Muscle of leg (tissue), 11 donors: ENCODE data around the gene AFAP1. TPM values are rescaled to one million over a fixed set of nuclear protein-coding genes. Genes with fewer than 3 reads are reported as not detected.
"Not testable (repeated sequence)": the region's sequence is repeated elsewhere in the genome, so short reads cannot be mapped to it uniquely, and the experiment has no call there.

Experiments
- DNase-seq: peaks from one replicate; pipeline ENCODE4 v3.0.0; 2013
- H3K27ac ChIP-seq: one replicate; pipeline ENCODE4 v1.5.1; 2013; ENCODE audit warnings: mild to moderate bottlenecking, low read length, control low read depth
- H3K27me3 ChIP-seq: one replicate; pipeline ENCODE4 v1.6.1; 2013; ENCODE audit warnings: low read length; ENCODE audit not compliant: control insufficient read depth, insufficient read depth
- H3K36me3 ChIP-seq: one replicate; pipeline ENCODE4 v1.6.1; 2013; ENCODE audit warnings: low read length; ENCODE audit not compliant: control insufficient read depth, insufficient read depth
- H3K4me1 ChIP-seq: one replicate; pipeline ENCODE4 v1.6.1; 2013; ENCODE audit warnings: low read length; ENCODE audit not compliant: control insufficient read depth, insufficient read depth
- H3K4me3 ChIP-seq: one replicate; pipeline ENCODE4 v1.5.1; 2013; ENCODE audit warnings: low read length, control low read depth
- H3K9me3 ChIP-seq: replicated peaks from 2 replicates; pipeline ENCODE4 v1.6.1; 2013; ENCODE audit warnings: low read depth, low read length; ENCODE audit not compliant: control insufficient read depth
- WGBS: methylation state at CpG from one replicate; pipeline ENCODE4 v1.1.5; 2013; ENCODE audit warnings: missing lambda C conversion rate; ENCODE audit not compliant: insufficient coverage; 5-methylcytosine and 5-hydroxymethylcytosine counted together
- polyA plus RNA-seq, 8 donors: library from polyadenylated mRNA; unstranded; fragments of 120-200 nt; gene quantifications; one replicate each; pipeline versions ENCODE4 v1.2.1 to v1.2.3, GENCODE V29; 2013; ENCODE audit warnings: inconsistent platforms in 1 of 8, low replicate concordance in 1 of 8; ENCODE audit not compliant: insufficient read length in 8 of 8, insufficient read depth in 1 of 8
- total RNA-seq: library from RNA; stranded (reverse); fragments of 120-200 nt; gene quantifications from one replicate; pipeline ENCODE4 v1.2.4, GENCODE V29; 2013

Gene AFAP1
- total and polyA plus RNA-seq, 9 donors = 21.9 to 43.0 (median 34.3) TPM

DNA sequence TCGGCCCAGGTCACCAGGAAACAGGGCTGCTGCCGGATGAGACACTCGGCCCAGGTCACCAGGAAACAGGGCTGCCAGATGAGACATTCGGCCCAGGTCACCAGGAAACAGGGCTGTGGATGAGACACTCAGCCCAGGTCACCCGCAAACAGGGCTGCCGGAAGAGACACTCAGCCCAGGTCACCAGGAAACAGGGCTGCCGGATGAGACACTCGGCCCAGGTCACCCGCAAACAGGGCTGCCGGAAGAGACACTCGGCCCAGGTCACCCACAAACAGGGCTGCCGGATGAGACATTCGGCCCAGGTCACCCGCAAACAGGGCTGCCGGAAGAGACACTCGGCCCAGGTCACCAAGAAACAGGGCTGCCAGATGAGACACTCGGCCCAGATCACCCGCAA lies 21.5 kb downstream of the AFAP1 start:
- H3K9me3 ChIP-seq, H3K27me3 ChIP-seq, H3K36me3 ChIP-seq, H3K4me3 ChIP-seq, DNase-seq, H3K27ac ChIP-seq, H3K4me1 ChIP-seq: not testable (repeated sequence)
- WGBS = 88% methylated on average over 16 of the region's 18 CpGs

- H3K27me3 ChIP-seq = no peaks in the 10 kb centered on the region
- 57% methylated on average over 4 of the region's 6 CpGs for WGBS
- no peaks in the 10 kb centered on the region for H3K36me3 ChIP-seq
- DNase-seq = no peak
- H3K27ac ChIP-seq = no peak overlapping the region
- no peak overlapping the region for H3K4me3 ChIP-seq
- no peaks in the 10 kb centered on the region for H3K4me1 ChIP-seq
- H3K9me3 ChIP-seq = no peaks in the 10 kb centered on the region
Measured at GRCh38 chr4:7917669-7918068, 22.0 kb downstream of the AFAP1 start.

DNA sequence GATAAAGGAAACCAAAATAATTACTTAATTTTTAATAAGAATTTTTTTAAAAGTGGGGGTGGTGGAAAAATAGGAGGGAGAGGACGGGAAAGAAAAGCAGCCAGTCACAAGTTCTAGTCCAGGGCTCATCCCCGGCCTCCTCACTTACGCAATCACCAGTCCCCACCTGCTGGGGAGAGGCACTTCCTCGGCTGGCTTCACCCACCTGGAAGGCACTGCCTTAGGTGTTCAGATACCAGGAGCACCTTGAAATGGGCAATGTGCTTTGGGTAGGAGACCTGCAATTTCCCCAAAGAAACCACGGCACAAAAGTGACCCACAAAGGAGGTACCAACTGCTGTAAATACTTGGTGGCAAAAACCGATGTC lies 23.8 kb downstream of the AFAP1 start:
- WGBS = 80% methylated on average over 3 of the region's 6 CpGs
- no peak for DNase-seq
- Histone ChIP-seq H3K27ac (no peak overlapping the region), H3K4me1 (peaks cover 12% of the 10 kb centered on the region), H3K36me3 (no peaks in the 10 kb centered on the region), H3K27me3 (no peaks in the 10 kb centered on the region), H3K4me3 (no peak overlapping the region), H3K9me3 (no peaks in the 10 kb centered on the region)

DNA sequence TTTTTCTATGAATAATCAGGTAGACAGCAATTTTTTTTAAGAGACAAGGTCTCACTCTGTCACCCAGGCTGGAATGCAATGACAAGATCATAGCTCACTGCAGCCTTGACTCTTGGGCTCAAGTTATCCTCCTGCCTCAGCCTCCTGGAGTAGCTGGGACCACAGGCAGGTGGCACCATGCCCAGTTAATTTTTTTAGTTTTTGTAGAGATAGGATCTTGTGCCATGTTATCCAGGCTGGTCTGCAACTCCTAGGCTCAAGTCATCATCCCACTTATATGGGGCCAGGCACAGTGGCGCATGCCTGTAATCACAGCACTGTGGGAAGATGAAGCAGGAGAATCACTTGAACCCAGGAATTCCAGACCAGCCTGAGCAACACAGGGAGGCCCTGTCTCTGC lies 26.8 kb downstream of the AFAP1 start:
- Histone ChIP-seq H3K27ac (no peak overlapping the region), H3K9me3 (no peaks in the 10 kb centered on the region), H3K4me1 (peaks cover 32% of the 10 kb centered on the region), H3K36me3 (no peaks in the 10 kb centered on the region), H3K27me3 (no peaks in the 10 kb centered on the region), H3K4me3 (no peak overlapping the region)
- WGBS = no CpG with 5 or more reads among the region's 1 CpG
- DNase-seq = no peak

DNA sequence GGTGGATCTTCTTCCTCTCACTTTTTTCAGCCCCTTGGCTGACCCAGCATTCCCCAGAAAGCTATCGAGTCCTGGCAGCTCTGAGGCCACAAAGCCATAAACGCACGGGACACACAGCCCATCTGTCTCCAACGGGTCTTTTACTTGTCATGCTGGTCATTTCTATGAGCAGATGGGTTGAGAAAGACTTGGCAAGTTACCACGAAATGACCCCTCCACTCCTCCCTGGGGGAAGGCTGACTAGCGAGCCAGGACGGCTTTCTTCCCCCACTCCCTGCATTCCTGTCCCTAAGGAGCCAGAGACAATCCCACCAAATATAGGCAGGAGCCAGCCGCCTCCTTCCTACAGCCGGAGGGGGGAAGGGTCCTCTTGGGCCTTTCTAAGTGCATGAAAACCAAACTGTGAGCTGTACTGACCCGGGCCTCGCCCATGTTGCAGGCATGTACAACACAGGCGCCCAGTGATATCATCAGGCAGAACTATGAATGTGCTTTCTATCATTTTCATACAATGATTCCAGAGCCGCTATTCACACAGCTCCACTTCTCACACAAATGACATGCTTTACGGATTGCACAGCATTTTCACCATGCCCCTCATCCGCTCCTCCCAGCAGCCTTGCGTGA lies 28.6 kb downstream of the AFAP1 start:
- no peaks in the 10 kb centered on the region for H3K27me3 ChIP-seq
- WGBS = 24% methylated on average over 8 of the region's 16 CpGs
- H3K4me1 ChIP-seq = peaks cover 45% of the 10 kb centered on the region
- H3K9me3 ChIP-seq = no peaks in the 10 kb centered on the region
- H3K36me3 ChIP-seq = no peaks in the 10 kb centered on the region
- H3K27ac ChIP-seq = peak overlapping the region; percentile 82
- peak overlapping the region; percentile 11 for H3K4me3 ChIP-seq
- DNase-seq = peak; percentile 88

DNA sequence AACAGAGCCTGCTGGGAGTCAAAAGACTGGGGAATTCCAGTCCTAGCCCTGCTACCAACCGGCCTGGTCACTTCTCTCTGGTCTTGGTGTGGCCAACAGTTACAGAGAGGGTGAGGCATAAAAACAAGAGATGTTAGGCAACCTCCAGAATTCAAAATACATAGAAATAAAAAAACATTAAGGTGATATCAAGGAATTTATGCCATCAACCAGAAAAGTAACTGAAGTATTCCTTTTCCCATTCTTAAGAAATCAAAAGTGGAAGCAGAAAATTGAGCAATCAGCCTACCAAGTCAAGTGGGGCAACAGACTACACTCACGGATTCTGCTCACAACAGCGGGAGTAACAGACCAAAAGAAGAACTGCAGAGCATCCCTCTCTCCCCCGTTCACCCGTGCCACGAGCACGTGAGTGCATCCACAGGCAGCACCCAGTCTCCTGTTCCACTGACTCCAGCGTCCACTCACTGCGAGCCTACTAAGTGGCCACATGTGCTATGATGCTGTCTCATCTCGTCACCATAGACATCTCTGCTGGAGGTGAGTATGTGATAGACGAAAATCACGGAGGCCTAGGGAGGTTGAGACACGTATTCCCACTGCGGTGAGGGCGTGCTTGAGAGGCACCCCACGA lies 29.3 kb downstream of the AFAP1 start:
- Histone ChIP-seq H3K4me3 (no peak overlapping the region), H3K4me1 (peaks cover 52% of the 10 kb centered on the region), H3K27ac (peak overlapping the region; percentile 82), H3K36me3 (no peaks in the 10 kb centered on the region), H3K9me3 (no peaks in the 10 kb centered on the region), H3K27me3 (no peaks in the 10 kb centered on the region)
- WGBS = 47% methylated on average over 2 of the region's 16 CpGs
- peak; percentile 62 for DNase-seq

DNA sequence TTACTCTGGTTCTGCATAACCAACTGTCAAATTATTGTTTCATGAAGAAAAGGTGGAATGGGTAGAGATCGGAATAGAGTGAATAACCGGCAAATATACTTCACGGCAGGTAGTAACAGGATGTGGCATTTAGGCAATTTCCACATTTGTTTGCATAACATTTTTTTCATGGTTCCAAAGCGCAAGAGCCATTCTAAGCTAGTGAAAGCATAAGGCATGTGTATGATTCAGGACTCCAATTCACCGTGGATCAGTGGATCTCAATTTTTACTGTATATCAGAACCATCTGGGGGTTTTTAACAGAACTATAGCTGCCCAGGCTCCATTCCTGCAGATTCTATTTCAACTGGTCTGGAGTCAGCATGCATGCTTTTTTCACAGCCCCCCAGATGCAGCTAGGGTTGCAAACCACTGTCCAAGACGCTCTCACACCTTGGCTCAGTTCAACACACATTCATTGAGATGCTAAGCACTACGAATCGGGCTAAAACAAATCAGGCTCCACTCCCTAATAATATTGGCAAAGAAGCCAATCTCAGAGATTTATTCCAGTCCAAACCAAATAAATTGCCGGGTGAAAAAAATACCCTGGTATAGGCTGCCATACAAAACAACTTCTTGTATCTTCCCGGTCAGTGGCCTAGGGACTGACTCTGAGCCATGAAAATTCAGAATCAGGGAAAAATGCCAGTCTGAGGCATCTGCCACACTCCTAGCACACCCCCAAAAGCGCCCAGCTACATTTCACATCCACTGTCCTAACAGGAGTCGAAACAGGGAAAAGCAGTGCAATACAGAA lies 30.0 kb downstream of the AFAP1 start:
- peak; percentile 83 for DNase-seq
- Histone ChIP-seq H3K4me3 (no peak overlapping the region), H3K27ac (peak overlapping the region; percentile 82), H3K4me1 (peaks cover 59% of the 10 kb centered on the region), H3K27me3 (no peaks in the 10 kb centered on the region), H3K36me3 (no peaks in the 10 kb centered on the region), H3K9me3 (no peaks in the 10 kb centered on the region)
- 9% methylated on average over 6 of the region's 12 CpGs for WGBS

GRCh38 chr4:7908668-7909067 lies 31.0 kb downstream of the AFAP1 start:
- Histone ChIP-seq H3K27me3 (no peaks in the 10 kb centered on the region), H3K27ac (no peak overlapping the region), H3K9me3 (no peaks in the 10 kb centered on the region), H3K4me3 (no peak overlapping the region), H3K4me1 (peaks cover 69% of the 10 kb centered on the region), H3K36me3 (no peaks in the 10 kb centered on the region)
- DNase-seq = no peak
- no CpG with 5 or more reads among the region's 4 CpGs for WGBS

DNA sequence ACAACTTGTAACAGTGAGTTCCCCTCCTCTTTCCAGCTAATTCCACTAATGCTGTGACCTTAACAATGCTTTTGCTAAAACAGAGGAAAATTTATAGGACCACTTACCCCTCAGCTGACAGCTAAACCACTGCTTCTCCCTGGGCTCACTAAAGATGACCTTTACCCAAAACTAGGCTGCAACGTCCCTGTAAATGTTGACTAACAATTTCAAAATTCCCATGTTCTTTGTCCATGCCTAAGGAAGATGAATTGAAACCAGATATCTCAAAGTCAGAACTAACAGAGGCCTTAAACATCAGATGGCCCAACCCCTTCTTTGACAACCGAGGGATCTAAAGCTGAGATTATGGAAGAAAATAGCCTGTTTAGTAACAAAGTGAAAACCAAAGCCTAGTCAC lies 32.5 kb downstream of the AFAP1 start:
- no peak overlapping the region for H3K4me3 ChIP-seq
- H3K27me3 ChIP-seq = no peaks in the 10 kb centered on the region
- no peaks in the 10 kb centered on the region for H3K9me3 ChIP-seq
- peaks cover 78% of the 10 kb centered on the region for H3K4me1 ChIP-seq
- no peaks in the 10 kb centered on the region for H3K36me3 ChIP-seq
- H3K27ac ChIP-seq = no peak overlapping the region
- no peak for DNase-seq
- WGBS = no CpG with 5 or more reads among the region's 2 CpGs

- DNase-seq = peak; percentile 73
- Histone ChIP-seq H3K27ac (peak overlapping the region; percentile 85), H3K4me1 (peaks cover 79% of the 10 kb centered on the region), H3K9me3 (no peaks in the 10 kb centered on the region), H3K36me3 (no peaks in the 10 kb centered on the region), H3K4me3 (no peak overlapping the region), H3K27me3 (no peaks in the 10 kb centered on the region)
- WGBS = 40% methylated on average over 6 of the region's 10 CpGs
Measured at GRCh38 chr4:7906171-7906701, 33.4 kb downstream of the AFAP1 start.
